Fibroblast of mammary gland (primary cell): ENCODE data around the gene SLC39A10.

Experiments used
- DNase-seq: peaks from one replicate; pipeline ENCODE4 v3.0.0-alpha.2; 2010; ENCODE audit warnings: low read depth
- H3K4me3 ChIP-seq: 2 replicates; pipeline ENCODE4 v1.5.1; 2011; ENCODE audit warnings: low read depth, mild to moderate bottlenecking, low read length, moderate library complexity; ENCODE audit not compliant: control insufficient read depth
- TF ChIP-seq, protein P1 (sequence below): conservative IDR thresholded peaks from 2 replicates; pipeline ENCODE4 v1.5.1; 2011; ENCODE audit warnings: low read depth, low read length, inconsistent platforms; ENCODE audit not compliant: control insufficient read depth, insufficient read depth

SLC39A10 gene

DNA sequence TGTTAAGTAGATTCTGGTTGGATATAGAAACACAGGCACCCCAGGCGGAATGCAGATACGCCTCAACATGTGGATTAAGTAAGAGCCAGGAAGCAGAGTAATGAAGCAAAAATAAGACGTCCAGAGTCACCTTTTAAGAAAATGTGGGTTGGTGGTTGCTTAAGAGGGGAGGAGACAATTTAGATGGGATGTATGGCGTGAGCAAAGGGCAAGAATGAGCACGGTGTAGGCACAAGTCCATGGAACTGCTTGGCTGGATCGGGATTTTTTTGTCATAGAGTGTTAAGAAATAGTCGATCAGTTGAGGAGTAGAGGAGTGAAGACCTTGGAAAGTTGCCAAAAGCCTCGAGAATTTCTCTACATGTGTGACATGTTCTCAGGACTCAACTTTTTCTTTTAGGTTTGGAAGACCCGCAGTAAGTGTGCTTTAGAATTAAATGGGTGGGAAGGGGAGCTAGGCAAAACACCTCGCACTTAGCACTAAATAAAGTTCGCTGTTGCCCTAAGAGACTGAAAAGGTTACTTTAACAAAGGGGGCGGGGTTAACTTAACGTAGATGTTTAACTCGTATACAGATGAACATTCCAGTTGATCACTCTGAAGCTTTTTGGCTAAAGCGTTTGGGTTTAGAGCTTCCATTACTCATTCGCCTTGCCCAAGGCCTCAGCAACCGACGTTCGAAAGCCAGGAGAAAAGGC is 716 bp upstream of the SLC39A10 start:
- DNase-seq, result no peak
- peak overlapping the region; percentile 81 for H3K4me3 ChIP-seq
- TF ChIP-seq, protein P1, sequence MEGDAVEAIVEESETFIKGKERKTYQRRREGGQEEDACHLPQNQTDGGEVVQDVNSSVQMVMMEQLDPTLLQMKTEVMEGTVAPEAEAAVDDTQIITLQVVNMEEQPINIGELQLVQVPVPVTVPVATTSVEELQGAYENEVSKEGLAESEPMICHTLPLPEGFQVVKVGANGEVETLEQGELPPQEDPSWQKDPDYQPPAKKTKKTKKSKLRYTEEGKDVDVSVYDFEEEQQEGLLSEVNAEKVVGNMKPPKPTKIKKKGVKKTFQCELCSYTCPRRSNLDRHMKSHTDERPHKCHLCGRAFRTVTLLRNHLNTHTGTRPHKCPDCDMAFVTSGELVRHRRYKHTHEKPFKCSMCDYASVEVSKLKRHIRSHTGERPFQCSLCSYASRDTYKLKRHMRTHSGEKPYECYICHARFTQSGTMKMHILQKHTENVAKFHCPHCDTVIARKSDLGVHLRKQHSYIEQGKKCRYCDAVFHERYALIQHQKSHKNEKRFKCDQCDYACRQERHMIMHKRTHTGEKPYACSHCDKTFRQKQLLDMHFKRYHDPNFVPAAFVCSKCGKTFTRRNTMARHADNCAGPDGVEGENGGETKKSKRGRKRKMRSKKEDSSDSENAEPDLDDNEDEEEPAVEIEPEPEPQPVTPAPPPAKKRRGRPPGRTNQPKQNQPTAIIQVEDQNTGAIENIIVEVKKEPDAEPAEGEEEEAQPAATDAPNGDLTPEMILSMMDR, result no peak

DNA sequence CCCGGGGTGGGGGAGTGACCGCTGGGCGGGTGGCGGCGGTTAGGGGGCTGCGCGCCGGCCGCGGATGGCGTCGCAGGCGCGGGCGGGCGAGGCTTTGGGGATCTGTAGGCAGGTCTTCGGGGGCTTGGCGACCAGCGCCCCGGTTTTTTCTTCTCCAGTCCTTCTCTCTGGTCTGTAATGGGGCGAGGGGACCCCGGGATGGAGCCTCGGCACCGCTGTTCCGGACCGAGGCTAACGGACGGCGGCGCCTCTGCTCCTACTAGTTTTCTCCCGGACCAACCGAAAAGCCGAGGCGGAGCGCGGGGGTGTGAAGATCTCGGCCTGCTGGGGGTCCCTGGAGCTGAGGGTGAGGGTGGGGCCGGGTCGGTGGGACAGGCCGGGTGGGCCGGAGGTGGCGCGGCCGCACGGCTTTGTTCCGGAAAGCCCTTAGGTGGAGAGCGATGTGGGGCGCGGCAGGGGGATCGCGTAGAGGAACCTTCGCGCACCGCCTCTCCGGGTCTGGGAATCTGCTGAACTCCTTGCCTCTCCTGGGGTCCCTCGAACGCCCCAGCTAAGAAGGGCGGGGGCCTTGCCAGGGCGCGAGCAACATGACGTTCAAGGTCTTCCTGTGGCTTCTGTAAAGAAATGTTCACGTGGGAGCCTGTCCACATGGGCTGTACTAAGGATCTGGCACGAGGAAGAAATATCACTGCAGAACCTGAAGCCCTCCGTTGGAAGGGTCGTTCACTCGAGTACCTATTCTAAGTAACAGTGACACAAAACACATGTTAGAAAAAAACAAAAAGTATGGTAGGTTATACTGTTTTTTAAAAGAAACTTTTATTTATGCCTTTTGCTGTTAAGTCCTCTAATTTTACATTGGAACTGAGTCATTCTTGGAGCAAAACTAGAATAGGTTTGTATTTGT is 861 bp downstream of the SLC39A10 start:
- TF ChIP-seq, protein P1, result no peak
- peak overlapping the region; percentile 81 for H3K4me3 ChIP-seq
- peak; percentile 85 for DNase-seq

GRCh38 chr2:195658541-195658890 is 1.5 kb downstream of the SLC39A10 start:
- DNase-seq, result peak; percentile 87
- TF ChIP-seq, protein P1, result no peak

DNA sequence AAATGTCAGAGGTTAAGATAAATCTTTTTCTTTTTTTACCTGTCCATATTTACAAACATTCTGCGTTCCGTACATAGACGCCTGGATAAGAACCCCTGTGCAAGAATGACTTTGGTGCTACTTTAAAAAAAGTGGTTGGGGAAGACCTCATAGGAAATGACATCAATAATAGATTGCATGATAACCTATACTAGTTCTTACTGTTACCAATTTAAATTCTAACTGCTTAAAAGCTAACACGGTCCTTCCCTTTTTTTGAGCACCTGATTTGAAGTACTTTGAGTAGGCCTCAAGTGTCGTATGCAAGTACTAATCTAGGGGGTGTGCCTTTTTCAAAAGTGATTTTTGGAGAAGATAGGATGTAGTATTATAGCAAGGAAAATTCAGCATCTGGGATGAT is 2.1 kb downstream of the SLC39A10 start:
- DNase-seq, result peak; percentile 10
- TF ChIP-seq, protein P1, result no peak
- H3K4me3 ChIP-seq, result peak overlapping the region; percentile 81

More at GRCh38 chr2:195658541-195658890, 1.5 kb downstream of the SLC39A10 start:
- H3K4me3 ChIP-seq, result peak overlapping the region; percentile 81

- TF ChIP-seq, protein P1, result peak; percentile 88
- DNase-seq, result peak; percentile 82
- no peak overlapping the region for H3K4me3 ChIP-seq
These were observed 3.2 kb downstream of the SLC39A10 start for GRCh38 chr2:195659982-195660890.

DNA sequence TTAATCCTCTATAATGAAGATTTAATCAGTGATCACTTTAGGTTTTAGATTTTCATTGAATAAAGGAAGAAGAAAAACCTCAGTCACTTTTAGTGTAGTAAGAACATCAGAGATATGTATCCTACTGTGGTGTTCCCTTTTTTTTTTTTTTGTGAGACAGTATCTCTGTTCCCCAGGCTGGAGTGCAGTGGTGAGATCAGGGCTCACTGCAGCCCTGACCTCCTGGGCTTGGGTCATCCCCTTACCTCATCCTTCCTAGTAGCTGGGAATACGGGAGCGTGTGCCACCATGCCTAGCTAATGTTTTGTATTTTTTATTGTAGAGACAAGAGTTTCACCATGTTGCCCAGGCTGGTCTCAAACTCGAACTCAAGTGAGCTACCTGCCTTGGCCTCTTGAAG is 5.1 kb downstream of the SLC39A10 start:
- no peak overlapping the region for H3K4me3 ChIP-seq
- TF ChIP-seq, protein P1, result no peak
- DNase-seq, result no peak
